HCT116 (cell line): Measurements from ENCODE around the gene SNIP1.
A peak's percentile ranks its signal among the peaks of the same experiment; 100 is the strongest.

Source experiments
- CTCF ChIP-seq, 3 experiments: fragments of 200-600 bp in 1 of 3; sonication (generic) in 1 of 3; IDR thresholded peaks in 2 of 3; conservative IDR thresholded peaks in 1 of 3; 2 replicates each; pipeline ENCODE4 v1.5.1; 2012 to 2017; ENCODE audit warnings: low read depth in 2 of 3, low read length in 2 of 3, antibody characterized with exemption in 1 of 3, borderline replicate concordance in 1 of 3, control low read depth in 1 of 3, mild to moderate bottlenecking in 1 of 3, mixed read lengths in 1 of 3, mixed run types in 1 of 3, moderate library complexity in 1 of 3; ENCODE audit not compliant: insufficient read depth in 1 of 3
- EZH2 ChIP-seq: fragments of 200-600 bp; sonication (generic); IDR thresholded peaks from 2 replicates; pipeline ENCODE4 v1.6.1; 2017; ENCODE audit warnings: antibody characterized with exemption, mixed run types
- FOSL1 ChIP-seq: IDR thresholded peaks from 2 replicates; pipeline ENCODE4 v1.6.1; 2012; ENCODE audit warnings: low read depth
- MAX ChIP-seq: IDR thresholded peaks from 2 replicates; pipeline ENCODE4 v1.6.1; 2012
- POLR2A ChIP-seq: IDR thresholded peaks from 2 replicates; pipeline ENCODE4 v1.7.0; 2011; ENCODE audit warnings: borderline replicate concordance; ENCODE audit not compliant: insufficient read depth, insufficient read length; ENCODE audit errors: extremely low read depth
- POLR2AphosphoS5 ChIP-seq: IDR thresholded peaks from 2 replicates; pipeline ENCODE4 v1.6.1; 2011; ENCODE audit warnings: mild to moderate bottlenecking, low read depth, low read length, moderate library complexity
- REST ChIP-seq: IDR thresholded peaks from 2 replicates; pipeline ENCODE4 v1.6.1; 2012; ENCODE audit warnings: low read depth
- ZNF274 ChIP-seq: fragments of 200-500 bp; sonication (Bioruptor generic); IDR thresholded peaks from 2 replicates; pipeline ENCODE4 v1.6.1; 2014; ENCODE audit warnings: mild to moderate bottlenecking, low read depth, low read length, inconsistent platforms

- TF ChIP-seq CTCF (IDR thresholded peaks at IDR 0.05 in 2 of 3, conservative IDR thresholded peaks at IDR 0.05 in 1 of 3; ENCODE audit: borderline replicate concordance in 1 of 3, insufficient read depth in 1 of 3, low read depth in 2 of 3, low read length in 2 of 3) (no peak), REST (no peak), POLR2AphosphoS5 (peak; percentile 88), FOSL1 (no peak), POLR2A (peak; percentile 36), ZNF274 (no peak), EZH2 (no peak), MAX (peak; percentile 84)
Measured at GRCh38 chr1:37553927-37554808, at the start of gene SNIP1.
